ENCODE measurements around the gene KIAA0232.

KIAA0232 gene

DNA sequence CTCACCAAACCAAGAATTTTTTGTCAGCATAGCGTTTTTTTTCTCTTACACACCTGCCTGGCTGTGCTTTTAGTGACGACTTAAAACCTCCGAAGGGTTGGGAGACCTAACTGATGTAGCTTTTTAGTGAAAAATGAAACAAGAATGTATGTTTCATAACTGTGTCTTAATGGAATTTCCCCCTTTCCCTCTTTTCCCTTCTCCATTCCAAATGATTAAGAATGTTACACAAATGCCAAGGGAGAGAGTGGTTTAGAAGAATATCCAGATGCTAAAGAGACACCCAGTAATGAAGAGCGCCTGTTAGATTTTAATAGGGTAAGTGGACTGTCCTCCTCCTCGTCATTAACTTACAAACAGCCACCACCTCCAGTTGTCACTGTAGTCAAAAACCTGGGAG lies 93.9 kb downstream of the KIAA0232 start:
- 0 out of 2 replicates have a peak, but pooled peaks cover 3% of the 10 kb centered on the region for H3K36me3 ChIP-seq (replicated peaks; ENCODE audit: insufficient read depth, low read length)
- no peak overlapping the region for H3K4me3 ChIP-seq (ENCODE audit: low read length)
- no peaks in the 10 kb centered on the region for H3K79me2 ChIP-seq (ENCODE audit: low read length)
- no peaks in the 10 kb centered on the region for H3K4me1 ChIP-seq (ENCODE audit: low read length)
- H3K4me2 ChIP-seq (ENCODE audit: low read depth, low read length) = no peak overlapping the region
- H3K27me3 ChIP-seq (replicated peaks; ENCODE audit: insufficient read depth, low read length) = no peaks in the 10 kb centered on the region
- H3K9me2 ChIP-seq (replicated peaks; ENCODE audit: insufficient read depth, low read length) = no peaks in the 10 kb centered on the region
- DNase-seq = no peak
- H3K9ac ChIP-seq (ENCODE audit: low read length) = no peak overlapping the region
- no peak for TF ChIP-seq EZH2phosphoT487 (IDR thresholded peaks at IDR 0.05; ENCODE audit: low read length)
- TF ChIP-seq EZH2 (optimal IDR thresholded peaks at IDR 0.05; ENCODE audit: low read depth, low read length) = no peak
- TF ChIP-seq, protein P1, sequence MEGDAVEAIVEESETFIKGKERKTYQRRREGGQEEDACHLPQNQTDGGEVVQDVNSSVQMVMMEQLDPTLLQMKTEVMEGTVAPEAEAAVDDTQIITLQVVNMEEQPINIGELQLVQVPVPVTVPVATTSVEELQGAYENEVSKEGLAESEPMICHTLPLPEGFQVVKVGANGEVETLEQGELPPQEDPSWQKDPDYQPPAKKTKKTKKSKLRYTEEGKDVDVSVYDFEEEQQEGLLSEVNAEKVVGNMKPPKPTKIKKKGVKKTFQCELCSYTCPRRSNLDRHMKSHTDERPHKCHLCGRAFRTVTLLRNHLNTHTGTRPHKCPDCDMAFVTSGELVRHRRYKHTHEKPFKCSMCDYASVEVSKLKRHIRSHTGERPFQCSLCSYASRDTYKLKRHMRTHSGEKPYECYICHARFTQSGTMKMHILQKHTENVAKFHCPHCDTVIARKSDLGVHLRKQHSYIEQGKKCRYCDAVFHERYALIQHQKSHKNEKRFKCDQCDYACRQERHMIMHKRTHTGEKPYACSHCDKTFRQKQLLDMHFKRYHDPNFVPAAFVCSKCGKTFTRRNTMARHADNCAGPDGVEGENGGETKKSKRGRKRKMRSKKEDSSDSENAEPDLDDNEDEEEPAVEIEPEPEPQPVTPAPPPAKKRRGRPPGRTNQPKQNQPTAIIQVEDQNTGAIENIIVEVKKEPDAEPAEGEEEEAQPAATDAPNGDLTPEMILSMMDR (IDR thresholded peaks at IDR 0.05; ENCODE audit: low read length) = no peak
- H4K20me1 ChIP-seq (ENCODE audit: insufficient read depth, low read length) = no peaks in the 10 kb centered on the region
- H3K9me3 ChIP-seq (replicated peaks; ENCODE audit: insufficient read depth, low read length) = no peaks in the 10 kb centered on the region
- no peak overlapping the region for H2AFZ ChIP-seq (ENCODE audit: low read length)
- H3K27ac ChIP-seq (ENCODE audit: low read length) = no peak overlapping the region
- H3F3A ChIP-seq (ENCODE audit: insufficient read depth, low read length) = no peaks in the 10 kb centered on the region

DNA sequence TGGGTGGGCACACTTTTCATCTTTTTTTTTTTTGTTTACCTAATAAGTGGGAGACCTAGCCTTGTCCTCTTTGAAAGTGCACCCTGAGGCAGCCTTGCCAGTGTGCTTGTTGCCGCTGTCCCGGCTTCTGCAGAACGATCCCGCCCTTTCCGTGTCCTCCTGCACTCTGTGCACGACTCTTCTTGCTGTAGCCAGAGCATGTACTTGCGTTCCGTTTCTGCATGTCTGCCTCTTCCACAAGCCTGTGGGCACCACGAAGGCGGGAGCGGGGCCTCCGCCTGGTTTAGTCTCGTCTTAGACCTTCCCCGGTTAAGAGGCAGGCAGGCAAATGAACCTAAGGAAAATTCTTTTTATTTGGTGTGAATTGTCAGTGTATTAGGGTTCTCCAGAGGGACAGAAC lies 94.5 kb downstream of the KIAA0232 start:
- DNase-seq = no peak
- Histone ChIP-seq H4K20me1 (ENCODE audit: insufficient read depth, low read length) (no peaks in the 10 kb centered on the region), H3K9me3 (replicated peaks; ENCODE audit: insufficient read depth, low read length) (no peaks in the 10 kb centered on the region), H3K9me2 (replicated peaks; ENCODE audit: insufficient read depth, low read length) (no peaks in the 10 kb centered on the region), H3K27ac (ENCODE audit: low read length) (no peak overlapping the region), H3K36me3 (replicated peaks; ENCODE audit: insufficient read depth, low read length) (0 out of 2 replicates have a peak, but pooled peaks cover 3% of the 10 kb centered on the region), H2AFZ (ENCODE audit: low read length) (no peak overlapping the region), H3K4me3 (ENCODE audit: low read length) (no peak overlapping the region), H3K9ac (ENCODE audit: low read length) (no peak overlapping the region), H3K4me2 (ENCODE audit: low read depth, low read length) (no peak overlapping the region), H3K79me2 (ENCODE audit: low read length) (no peaks in the 10 kb centered on the region), H3F3A (ENCODE audit: insufficient read depth, low read length) (no peaks in the 10 kb centered on the region), H3K4me1 (ENCODE audit: low read length) (no peaks in the 10 kb centered on the region), H3K27me3 (replicated peaks; ENCODE audit: insufficient read depth, low read length) (no peaks in the 10 kb centered on the region)
- TF ChIP-seq EZH2 (optimal IDR thresholded peaks at IDR 0.05; ENCODE audit: low read depth, low read length) (no peak), EZH2phosphoT487 (IDR thresholded peaks at IDR 0.05; ENCODE audit: low read length) (no peak)
- TF ChIP-seq, protein P1 (IDR thresholded peaks at IDR 0.05; ENCODE audit: low read length) = no peak

DNA sequence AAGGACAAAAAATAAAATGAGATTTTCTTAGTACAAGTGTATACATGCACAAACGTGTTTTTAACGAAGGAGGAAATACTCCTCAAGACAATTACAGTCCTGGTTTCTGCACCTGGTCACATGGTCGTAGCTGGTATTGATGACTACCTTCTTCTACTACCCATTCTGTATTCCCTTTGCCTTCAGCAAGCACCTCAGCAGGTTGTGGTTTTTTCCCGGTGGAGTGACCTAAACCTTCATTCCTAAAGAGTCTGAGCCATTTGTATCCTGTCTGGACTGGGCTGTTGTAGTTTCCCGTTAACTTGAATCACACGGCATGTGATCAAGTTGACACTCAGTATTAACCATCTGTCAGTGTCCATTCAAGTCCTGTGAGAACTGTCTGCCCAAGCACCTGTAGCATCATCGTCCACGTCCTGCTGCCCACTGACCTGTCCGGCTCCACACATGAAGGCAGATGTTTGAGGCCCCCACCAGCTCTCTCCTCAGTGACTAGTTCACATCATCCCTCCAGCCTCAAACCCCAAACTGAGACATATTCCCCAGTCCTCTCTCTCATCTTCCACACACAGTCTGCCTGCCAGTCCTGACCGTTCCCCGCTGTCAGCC lies 96.0 kb downstream of the KIAA0232 start:
- Histone ChIP-seq H2AFZ (ENCODE audit: low read length) (no peak overlapping the region), H3K9ac (ENCODE audit: low read length) (no peak overlapping the region), H3K27ac (ENCODE audit: low read length) (no peak overlapping the region), H3K9me3 (replicated peaks; ENCODE audit: insufficient read depth, low read length) (no peaks in the 10 kb centered on the region), H3K4me2 (ENCODE audit: low read depth, low read length) (no peak overlapping the region), H3K9me2 (replicated peaks; ENCODE audit: insufficient read depth, low read length) (no peaks in the 10 kb centered on the region), H4K20me1 (ENCODE audit: insufficient read depth, low read length) (no peaks in the 10 kb centered on the region), H3K4me3 (ENCODE audit: low read length) (no peak overlapping the region), H3K36me3 (replicated peaks; ENCODE audit: insufficient read depth, low read length) (0 out of 2 replicates have a peak, but pooled peaks cover 3% of the 10 kb centered on the region), H3F3A (ENCODE audit: insufficient read depth, low read length) (no peaks in the 10 kb centered on the region), H3K79me2 (ENCODE audit: low read length) (no peaks in the 10 kb centered on the region), H3K4me1 (ENCODE audit: low read length) (no peaks in the 10 kb centered on the region), H3K27me3 (replicated peaks; ENCODE audit: insufficient read depth, low read length) (no peaks in the 10 kb centered on the region)
- TF ChIP-seq, protein P1 (IDR thresholded peaks at IDR 0.05; ENCODE audit: low read length) = no peak
- TF ChIP-seq EZH2 (optimal IDR thresholded peaks at IDR 0.05; ENCODE audit: low read depth, low read length) = no peak
- TF ChIP-seq EZH2phosphoT487 (IDR thresholded peaks at IDR 0.05; ENCODE audit: low read length) = no peak
- DNase-seq = no peak
